NCI-H345 treated with DMSO at 0.1 percent for 48 hours (cell line): ENCODE measurements around the gene RAD51D.
A peak's percentile ranks its signal among the peaks of the same experiment; 100 is the strongest.
"Not testable (repeated sequence)": the region's sequence is repeated elsewhere in the genome, so short reads cannot be mapped to it uniquely, and the experiment has no call there.

Experiments
- DNase-seq: peaks from one replicate; lab custom pipeline; 2025; ENCODE audit not compliant: unreplicated experiment; lab: John Stamatoyannopoulos, UW

RAD51D gene

GRCh38 chr17:35094902-35095301 is 24.8 kb downstream of the RAD51D start:
- DNase-seq = no peak

GRCh38 chr17:35090707-35091106 is 29.0 kb downstream of the RAD51D start:
- DNase-seq = not testable (repeated sequence)

- DNase-seq = no peak
Observed at GRCh38 chr17:35089586-35090296, 29.9 kb downstream of the RAD51D start.

GRCh38 chr17:35088881-35089585 is 30.6 kb downstream of the RAD51D start:
- DNase-seq = peak; percentile 52

GRCh38 chr17:35088356-35088880 is 31.2 kb downstream of the RAD51D start:
- peak; percentile 35 for DNase-seq

- peak; percentile 33 for DNase-seq
Observed at GRCh38 chr17:35087731-35088355, 31.8 kb downstream of the RAD51D start.

GRCh38 chr17:35086931-35087573 is 32.6 kb downstream of the RAD51D start:
- no peak for DNase-seq

- DNase-seq = no peak
Observed at GRCh38 chr17:35086164-35086563, 33.5 kb downstream of the RAD51D start.

GRCh38 chr17:35084987-35085386 is 34.7 kb downstream of the RAD51D start:
- no peak for DNase-seq

GRCh38 chr17:35083071-35083470 is 36.6 kb downstream of the RAD51D start:
- DNase-seq = no peak

- no peak for DNase-seq
Observed at GRCh38 chr17:35082073-35082657, 37.5 kb downstream of the RAD51D start.

GRCh38 chr17:35081638-35082037 is 38.0 kb downstream of the RAD51D start:
- no peak for DNase-seq

GRCh38 chr17:35080536-35080935 is 39.1 kb downstream of the RAD51D start:
- DNase-seq = no peak

GRCh38 chr17:35079547-35080423 is 39.9 kb downstream of the RAD51D start:
- DNase-seq = no peak

- DNase-seq = no peak
Observed at GRCh38 chr17:35076874-35077273, 42.8 kb downstream of the RAD51D start.

GRCh38 chr17:35074711-35075707 is 44.7 kb downstream of the RAD51D start:
- no peak for DNase-seq

- DNase-seq = no peak
Observed at GRCh38 chr17:35073991-35074627, 45.6 kb downstream of the RAD51D start.

GRCh38 chr17:35073183-35073790 is 46.4 kb downstream of the RAD51D start:
- DNase-seq = no peak
